DND-41 (cell line): ENCODE results near the gene EDEM3.

Source experiments
- CTCF ChIP-seq: IDR thresholded peaks from 2 replicates; pipeline ENCODE4 v1.5.1; 2012; ENCODE audit warnings: borderline replicate concordance, low read length, moderate library complexity, mild to moderate bottlenecking; ENCODE audit not compliant: poor library complexity, severe bottlenecking; ENCODE audit errors: extremely low read depth
- EZH2 ChIP-seq: IDR thresholded peaks from 3 replicates; pipeline ENCODE4 v1.6.1; 2012; ENCODE audit warnings: borderline replicate concordance, low read depth, mild to moderate bottlenecking, moderate library complexity, low read length, inconsistent platforms; ENCODE audit not compliant: severe bottlenecking

- TF ChIP-seq CTCF (no peak), EZH2 (no peak)
Measured at GRCh38 chr1:184764483-184764882, 9.8 kb upstream of the EDEM3 start.
